ENCODE measurements around the gene MAPKBP1.

The MAPKBP1 gene

GRCh38 chr15:41850482-41851166 is 76.3 kb downstream of the MAPKBP1 start:
- no peak for DNase-seq (ENCODE audit: low read depth)

- no peak for DNase-seq (ENCODE audit: low read depth)
Observed at GRCh38 chr15:41851167-41851523, 76.9 kb downstream of the MAPKBP1 start.

- no peak for DNase-seq (ENCODE audit: low read depth)
Observed at GRCh38 chr15:41851755-41852370, 77.6 kb downstream of the MAPKBP1 start.

GRCh38 chr15:41852736-41853590 is 78.7 kb downstream of the MAPKBP1 start:
- no peak for DNase-seq (ENCODE audit: low read depth)

GRCh38 chr15:41853831-41854230 is 79.5 kb downstream of the MAPKBP1 start:
- DNase-seq (ENCODE audit: low read depth), result no peak

GRCh38 chr15:41854443-41854842 is 80.2 kb downstream of the MAPKBP1 start:
- no peak for DNase-seq (ENCODE audit: low read depth)

- no peak for DNase-seq (ENCODE audit: low read depth)
Observed at GRCh38 chr15:41855261-41855961, 81.1 kb downstream of the MAPKBP1 start.

GRCh38 chr15:41856262-41856661 is 82.0 kb downstream of the MAPKBP1 start:
- no peak for DNase-seq (ENCODE audit: low read depth)

- DNase-seq (ENCODE audit: low read depth), result no peak
Observed at GRCh38 chr15:41856716-41857115, 82.4 kb downstream of the MAPKBP1 start.

GRCh38 chr15:41857316-41857715 is 83.0 kb downstream of the MAPKBP1 start:
- no peak for DNase-seq (ENCODE audit: low read depth)

- DNase-seq (ENCODE audit: low read depth), result no peak
Observed at GRCh38 chr15:41858756-41859155, 84.5 kb downstream of the MAPKBP1 start.

- no peak for DNase-seq (ENCODE audit: low read depth)
Observed at GRCh38 chr15:41860049-41860828, 86.0 kb downstream of the MAPKBP1 start.

- DNase-seq (ENCODE audit: low read depth), result no peak
Observed at GRCh38 chr15:41861736-41862356, 87.6 kb downstream of the MAPKBP1 start.

GRCh38 chr15:41862515-41863116 is 88.3 kb downstream of the MAPKBP1 start:
- no peak for DNase-seq (ENCODE audit: low read depth)

GRCh38 chr15:41865490-41866055 is 91.3 kb downstream of the MAPKBP1 start:
- DNase-seq (ENCODE audit: low read depth), result no peak

GRCh38 chr15:41866263-41866703 is 92.0 kb downstream of the MAPKBP1 start:
- no peak for DNase-seq (ENCODE audit: low read depth)

- DNase-seq (ENCODE audit: low read depth), result no peak
Observed at GRCh38 chr15:41866872-41867579, 92.7 kb downstream of the MAPKBP1 start.

- DNase-seq (ENCODE audit: low read depth), result no peak
Observed at GRCh38 chr15:41868321-41868720, 94.0 kb downstream of the MAPKBP1 start.

Measured in stimulated activated CD8-positive, alpha-beta memory T cell treated with anti-CD3 and anti-CD28 coated beads, Interleukin-12 subunit alpha, Interleukin-12 subunit beta, amount 100 ng/mL, for 4 hours (primary cell).